Activated CD8-positive, alpha-beta memory T cell treated with anti-CD3 and anti-CD28 coated beads, Interleukin-2, amount 50 U/mL, for 24 hours (primary cell): Measurements from ENCODE around the gene TJP3.

Experiments used
- DNase-seq: peaks from one replicate; pipeline ENCODE4 v3.0.0-alpha.2; 2020; ENCODE audit errors: extremely low read depth

The TJP3 gene

DNA sequence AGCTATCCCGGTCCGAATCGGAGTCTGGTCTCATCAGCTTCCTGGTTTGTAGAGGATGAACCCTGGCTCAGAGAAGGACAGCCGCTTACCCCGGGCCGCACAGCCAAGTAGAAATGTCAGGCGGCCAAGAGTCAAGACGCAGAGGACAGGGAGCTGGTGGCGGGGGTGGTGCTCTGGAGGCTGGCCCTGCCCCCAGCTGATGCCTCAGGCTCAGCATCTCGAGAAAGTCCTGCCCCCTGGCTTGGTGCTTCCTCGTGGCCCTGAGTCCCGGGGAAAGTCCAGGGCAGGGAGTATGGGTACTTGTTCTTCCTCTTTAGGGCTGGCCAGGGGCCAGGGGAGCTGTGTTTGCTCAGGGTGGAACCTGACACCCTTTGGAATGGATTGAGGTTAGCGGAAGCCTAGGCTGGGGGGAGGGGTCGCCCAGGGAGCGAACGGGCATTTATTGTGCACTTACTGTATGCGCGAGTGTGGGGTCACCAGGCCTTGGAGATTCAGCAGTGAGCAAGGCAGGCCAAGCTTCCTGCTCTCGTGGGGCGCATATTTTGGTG lies 2.2 kb downstream of the TJP3 start:
- no peak for DNase-seq

DNA sequence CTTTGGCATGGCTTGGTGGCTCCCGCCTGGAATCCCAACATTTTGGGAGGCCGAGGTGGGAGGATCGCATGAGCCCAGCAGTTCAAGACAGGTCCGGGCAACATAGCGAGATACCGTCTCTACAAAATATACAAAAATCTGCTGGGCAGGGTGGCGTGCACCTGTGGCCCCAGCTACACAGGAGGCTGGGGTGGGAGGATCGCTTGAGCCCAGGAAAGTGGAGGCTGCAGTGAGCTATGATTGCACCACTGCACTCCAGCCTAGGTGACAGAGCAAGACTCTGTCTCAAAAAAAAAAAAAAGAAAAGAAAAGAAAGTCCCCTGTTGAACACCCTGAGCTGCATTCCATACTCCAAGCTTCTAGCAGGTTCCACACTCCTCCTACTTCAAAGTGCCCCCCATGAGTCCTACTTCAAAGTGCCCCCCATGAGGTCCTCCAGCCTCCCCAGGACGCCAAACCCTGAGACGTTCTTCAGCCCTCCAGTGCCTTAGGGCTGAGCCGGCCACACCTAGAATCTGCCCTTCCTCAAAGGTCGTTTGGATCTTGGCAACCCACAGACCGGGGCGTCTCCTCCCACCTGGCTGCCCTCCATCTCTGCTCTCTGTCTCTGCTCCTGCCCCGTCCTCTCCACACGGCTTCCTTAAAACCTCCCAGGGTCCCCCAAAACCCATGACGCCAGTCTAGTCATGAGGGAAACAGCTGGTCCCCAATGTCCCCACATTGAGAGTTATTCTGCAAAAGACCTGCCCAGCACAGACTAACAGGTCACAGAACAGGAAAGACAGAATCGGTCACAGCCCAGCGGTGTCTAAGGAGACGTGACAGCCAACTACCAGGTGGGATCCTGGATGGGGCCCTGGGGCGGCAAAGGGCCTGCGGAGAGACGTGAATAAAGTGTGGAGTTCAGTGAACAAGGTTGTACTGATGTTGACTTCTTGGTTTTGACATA lies 4.8 kb downstream of the TJP3 start:
- no peak for DNase-seq

DNA sequence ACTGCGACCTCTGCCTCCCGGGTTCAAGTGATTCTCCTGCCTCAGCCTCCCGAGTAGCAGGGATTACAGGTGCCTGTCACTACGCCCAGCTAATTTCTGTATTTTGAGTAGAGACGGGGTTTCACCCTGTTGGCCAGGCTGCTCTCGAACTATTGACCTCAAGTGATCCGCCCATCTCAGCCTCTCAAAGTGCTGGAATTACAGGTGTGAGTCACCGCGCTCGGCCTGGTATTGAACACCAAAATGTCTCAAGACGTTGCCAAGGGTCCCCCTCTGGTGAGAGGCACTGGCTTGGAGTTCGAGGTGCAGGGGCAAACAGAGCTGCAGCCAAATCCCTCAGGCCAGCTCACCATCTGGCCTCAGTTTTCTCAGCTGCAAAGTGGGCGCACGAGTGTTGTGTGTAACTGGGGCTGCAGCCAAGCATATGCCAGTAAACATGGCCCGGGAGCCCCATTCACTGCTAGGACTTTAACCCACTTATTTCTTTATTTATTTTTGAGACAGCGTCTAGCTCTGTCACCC lies 8.0 kb downstream of the TJP3 start:
- no peak for DNase-seq

DNA sequence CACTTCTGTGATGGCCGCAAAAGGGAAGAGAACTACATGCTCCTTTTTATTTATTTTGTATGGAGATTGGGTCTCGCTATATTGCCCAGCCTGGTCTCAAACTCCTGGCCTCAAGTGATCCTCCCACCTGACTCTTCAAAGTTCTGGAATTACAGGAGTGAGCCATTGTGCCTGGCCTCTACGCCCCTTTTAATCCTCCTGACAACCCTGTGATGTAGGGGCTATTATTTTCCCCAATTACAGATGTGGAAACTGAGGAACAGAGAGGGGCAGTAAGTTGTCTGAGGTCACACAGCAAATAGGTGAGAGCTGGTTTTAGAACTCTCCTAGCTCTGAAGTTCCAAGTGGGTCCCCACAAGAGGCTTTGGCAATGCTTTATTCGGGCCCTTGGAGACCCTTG lies 11.7 kb downstream of the TJP3 start:
- no peak for DNase-seq

DNA sequence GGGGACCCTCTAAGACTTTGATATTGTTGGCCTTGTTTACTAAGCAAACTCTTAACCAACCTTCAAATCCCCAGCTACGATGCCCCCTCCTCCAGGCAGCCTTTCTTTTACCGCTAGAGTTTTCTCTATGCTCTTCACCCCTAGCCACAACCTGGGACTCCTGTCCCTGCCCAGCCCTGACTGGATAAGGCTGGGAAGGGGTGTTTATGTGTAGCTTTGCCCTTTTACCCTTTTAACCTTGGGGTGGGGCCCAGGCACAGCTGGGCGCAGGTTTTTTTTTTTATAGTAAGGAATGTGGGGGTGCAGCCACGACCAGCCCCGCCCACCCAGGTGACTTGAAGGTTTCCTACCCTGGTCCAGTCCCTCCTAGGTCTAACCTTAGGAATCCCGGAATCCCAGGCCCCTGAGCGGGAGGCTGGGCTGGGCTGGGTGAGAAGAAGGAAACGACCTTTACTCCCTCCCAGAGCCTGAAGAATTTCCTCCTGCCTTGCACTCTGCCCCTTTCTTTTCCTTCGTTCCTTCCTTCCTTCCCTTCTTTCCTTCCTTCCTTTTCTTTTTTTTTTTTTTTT lies 12.2 kb downstream of the TJP3 start:
- no peak for DNase-seq

DNA sequence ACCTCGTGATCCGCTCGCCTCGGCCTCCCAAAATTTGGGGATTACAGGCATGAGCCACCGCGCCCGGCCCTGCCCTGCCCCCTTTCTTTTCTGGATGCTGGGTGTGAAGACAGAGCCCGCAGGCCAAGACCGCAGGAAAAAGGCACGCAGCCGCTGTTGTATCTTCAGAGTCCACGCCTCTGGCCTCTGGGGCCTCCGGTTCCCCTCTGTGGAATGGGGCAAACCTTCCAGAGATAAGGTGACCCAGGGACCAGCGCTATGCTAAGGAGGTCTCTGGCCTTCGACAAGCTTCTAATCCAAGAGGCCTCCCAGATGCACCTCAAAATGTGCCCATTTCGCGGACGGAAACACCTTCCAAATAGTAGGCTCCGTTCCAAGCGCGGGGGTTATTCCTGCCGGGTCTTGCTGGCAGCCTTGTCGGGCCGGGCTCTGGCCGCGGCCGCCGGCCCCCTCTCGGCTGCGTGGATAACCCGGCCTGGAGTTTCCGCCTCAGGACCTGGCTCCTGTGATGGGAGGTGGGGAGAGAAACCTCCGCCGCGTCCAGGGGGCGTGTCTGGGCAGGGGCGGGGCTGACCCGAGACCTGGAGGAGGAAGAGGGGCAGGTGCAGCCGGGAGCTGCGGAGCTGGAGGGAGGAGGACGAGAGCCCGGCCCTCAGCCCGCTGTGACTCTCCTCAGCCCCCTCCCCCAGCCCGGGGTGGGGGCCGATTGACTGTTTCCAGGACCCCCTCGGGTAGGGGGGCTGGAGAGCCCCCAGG lies 13.1 kb downstream of the TJP3 start:
- peak; percentile 75 for DNase-seq

DNA sequence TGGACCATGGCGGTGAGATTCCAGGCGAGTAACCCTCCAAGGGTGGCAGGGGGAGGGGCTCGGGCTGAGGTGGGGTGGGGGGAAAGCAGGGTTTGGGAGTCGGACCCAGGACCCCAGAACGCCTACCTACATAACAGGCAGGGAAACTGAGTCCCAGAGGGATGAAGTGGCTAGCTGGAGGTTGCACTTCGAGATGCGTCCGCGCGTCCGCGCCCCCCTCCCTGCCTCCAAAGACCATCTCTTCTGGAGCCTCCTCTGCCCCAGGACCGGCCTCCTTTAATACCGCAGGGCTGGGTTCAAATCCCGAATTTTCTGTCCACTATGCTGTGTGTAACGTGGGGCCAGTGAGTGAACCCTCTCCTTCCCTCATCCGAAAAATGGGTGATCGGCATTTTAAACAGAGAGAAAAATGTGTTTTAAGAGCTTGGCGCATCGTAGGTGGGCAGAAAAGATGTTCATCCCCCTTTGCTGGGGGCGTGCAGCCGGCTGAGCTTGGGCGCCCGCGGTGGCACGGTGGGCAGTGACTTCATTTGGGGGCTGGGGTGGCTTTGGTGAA lies 13.8 kb downstream of the TJP3 start:
- no peak for DNase-seq

DNA sequence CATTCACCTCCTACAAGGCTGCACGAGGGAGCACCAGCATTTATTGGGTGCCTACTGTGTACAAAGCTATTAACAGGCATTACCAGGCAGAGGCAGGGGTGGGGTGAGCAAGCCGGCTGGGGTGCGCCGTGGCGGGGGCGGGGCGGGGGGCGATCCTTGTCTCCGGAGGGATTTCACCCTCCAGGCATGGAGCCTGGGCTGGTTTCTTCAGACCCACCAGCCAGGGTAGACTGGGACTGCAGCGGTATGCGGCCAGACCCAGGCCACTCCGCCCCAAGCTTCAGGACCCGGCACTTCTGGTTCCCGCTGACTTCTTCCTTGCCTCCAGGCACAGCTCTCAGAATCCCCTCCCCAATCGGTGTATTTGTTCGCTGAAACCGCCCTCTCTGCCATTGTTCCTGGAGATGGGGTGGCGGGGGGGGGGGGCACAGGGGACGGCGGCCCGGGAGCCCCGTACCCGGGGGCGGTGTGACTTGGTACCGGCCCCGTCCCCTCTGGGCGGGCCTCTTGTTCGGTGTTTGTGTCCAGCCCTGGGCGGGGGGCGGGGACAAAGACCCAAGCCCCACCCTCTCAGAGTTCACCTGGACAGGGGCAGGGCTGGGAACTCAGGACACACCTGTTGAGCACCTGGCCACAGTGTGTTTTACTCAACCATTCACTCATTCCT lies 14.4 kb downstream of the TJP3 start:
- no peak for DNase-seq

DNA sequence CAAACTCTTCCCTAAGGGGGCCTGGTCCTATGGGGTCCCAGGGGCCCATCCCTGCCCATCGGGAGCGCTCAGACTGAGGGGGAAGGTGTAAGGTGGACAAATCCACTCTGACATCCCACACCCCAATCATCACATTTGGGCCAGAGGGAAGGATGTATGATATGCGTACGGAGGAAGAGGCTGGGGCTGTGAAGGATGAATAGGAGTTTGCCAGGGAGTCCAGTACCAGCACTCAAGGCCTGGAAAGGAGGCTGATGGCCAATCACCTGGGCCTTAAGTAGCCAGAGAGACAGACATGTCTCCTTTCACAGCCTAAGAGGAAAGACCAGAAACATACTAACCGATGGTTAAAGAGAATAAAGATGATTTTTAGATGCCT lies 14.9 kb downstream of the TJP3 start:
- DNase-seq: no peak

DNA sequence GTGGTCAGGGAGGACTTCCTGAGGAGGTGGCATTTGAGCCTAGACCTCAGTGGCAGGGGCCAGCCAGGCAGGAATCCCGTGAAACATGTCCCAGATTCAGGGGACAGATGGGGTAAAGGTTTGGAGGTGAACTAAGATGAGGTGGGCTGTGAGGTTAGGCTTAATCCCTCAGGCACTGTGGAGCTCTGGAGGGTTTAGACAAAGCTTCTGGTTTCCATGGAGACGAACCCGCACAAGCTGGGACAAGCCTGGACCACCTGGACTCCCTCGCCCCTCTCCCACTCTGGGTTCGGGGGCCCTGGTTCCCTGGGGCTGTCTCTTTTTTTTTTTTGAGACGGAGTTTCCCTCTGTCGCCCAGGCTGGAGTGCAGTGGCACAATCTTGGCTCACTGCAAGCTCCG lies 15.7 kb downstream of the TJP3 start:
- no peak for DNase-seq

DNA sequence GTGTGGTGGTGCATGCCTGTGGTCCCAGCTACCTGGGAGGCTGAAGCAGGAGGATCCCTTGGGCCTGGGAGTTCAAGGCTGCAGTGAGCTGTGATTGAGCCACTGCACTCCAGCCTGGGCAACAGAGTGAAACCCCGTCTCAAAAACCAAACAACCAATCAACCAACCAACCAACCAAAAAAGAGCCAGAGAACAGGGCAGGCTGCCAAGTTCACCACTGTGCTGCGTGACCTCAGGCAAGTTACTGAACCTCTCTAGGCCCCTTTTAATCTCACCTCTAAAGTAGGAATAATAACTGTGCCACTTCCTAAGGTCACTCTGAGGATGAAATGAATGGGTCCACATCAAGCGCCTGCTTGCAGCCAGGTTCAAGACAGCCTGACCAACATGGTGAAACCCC lies 16.9 kb downstream of the TJP3 start:
- DNase-seq: no peak

DNA sequence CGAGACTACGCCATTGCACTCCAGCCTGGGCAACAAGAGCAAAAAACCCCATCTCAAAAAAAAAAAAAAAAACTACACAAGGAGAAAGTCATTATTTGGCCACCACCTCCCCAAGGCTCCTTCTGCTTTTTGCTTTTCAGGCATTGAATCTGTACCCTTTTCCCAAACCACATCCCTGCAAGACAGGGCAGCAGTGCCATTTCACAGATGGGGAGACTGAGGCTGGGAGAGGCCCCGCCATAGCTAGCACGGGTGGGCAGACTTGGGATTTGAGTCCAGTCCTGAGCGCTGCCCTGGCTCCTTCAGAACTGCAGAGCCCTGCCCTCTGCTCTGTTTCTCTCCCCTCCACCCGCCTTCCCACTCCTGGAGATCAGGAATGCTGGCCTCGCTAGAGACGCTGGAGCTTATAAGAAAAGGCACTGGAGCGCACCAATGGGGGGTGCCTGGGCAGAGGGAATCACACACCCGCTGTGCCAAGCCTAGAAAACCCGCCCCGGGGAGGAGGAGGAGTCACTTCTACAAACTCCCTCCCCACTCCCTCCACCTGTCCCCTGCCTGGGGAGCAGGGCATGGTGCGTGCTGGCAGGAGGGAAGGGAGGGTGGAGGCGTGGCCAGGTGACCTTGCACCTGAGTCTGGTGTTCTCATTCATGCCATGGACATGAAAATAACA lies 17.6 kb downstream of the TJP3 start:
- no peak for DNase-seq

DNA sequence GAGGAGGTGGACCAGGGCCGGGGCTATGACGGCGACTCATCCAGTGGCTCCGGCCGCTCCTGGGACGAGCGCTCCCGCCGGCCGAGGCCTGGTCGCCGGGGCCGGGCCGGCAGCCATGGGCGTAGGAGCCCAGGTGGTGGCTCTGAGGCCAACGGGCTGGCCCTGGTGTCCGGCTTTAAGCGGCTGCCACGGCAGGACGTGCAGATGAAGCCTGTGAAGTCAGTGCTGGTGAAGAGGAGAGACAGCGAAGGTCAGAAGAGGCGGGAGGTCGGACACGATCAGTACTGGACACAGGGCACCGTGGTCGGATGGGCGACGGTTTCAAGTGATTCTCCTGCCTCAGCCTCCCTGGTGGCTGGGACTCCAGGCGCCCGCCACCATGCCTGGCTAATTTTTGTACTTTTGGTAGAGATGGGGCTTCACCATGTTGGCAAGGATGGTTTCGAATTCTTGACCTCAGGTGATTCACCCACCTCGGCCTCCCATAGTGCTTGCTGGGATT lies 22.3 kb downstream of the TJP3 start:
- DNase-seq: no peak

DNA sequence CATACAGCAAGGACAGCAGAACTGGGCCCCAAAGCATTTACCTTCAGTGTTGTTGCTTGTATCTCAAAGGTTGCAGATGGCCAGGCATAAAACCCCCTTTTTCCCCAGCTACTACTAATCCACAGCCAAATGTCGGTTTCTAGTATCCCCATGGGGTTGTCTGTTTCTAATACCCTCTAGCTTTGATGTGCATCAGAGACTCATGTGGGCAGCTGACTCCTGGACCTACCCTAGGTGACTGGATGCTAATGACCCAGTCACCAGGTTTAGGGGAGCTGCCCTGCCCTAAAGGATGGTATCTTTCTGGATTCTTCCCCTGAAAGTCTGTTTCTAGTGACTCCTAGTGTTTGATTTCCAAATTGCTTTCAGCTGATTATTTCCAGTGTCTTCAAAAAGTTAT lies 23.9 kb downstream of the TJP3 start:
- no peak for DNase-seq

DNA sequence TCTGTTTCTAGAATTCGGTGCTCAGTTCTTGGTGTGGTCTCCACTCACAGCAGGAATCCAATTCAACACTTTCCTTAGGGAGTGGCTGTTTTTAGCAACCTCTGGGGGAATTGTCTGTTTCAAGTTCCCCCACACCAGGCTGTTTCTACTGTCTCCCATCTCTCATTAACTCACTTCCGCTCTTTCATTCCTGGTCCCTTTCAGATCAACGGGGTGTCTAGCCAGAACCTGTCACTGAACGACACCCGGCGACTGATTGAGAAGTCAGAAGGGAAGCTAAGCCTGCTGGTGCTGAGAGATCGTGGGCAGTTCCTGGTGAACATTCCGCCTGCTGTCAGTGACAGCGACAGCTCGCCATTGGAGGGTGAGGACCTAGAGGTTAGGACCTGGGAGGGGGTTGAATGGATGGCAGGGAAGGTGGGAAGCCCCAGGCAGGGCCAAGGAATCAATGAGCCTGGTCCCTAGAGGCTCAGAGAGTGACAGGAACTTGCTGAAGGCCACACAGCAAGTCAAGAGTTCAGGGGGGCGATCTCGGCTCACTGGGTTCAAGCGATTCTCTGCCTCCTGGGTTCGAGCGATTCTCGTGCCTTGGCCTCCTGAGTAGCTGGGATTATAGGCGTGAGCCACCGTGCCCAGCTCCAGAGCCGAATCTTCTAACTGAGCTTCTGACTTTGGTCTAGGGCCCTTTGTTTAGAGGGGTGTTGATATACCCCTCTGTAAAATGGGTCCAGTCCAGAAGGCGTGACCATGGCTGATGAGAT lies 25.5 kb downstream of the TJP3 start:
- DNase-seq: no peak

DNA sequence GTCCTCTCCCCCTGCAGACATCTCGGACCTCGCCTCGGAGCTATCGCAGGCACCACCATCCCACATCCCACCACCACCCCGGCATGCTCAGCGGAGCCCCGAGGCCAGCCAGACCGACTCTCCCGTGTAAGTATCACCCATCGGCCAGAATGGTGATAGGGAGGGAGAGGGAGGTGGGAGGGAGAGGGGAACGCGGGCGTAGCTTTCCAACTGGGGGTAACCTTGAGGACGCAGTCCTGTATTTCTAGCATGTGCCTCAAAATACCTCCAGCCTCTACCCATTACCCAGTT lies 26.1 kb downstream of the TJP3 start:
- no peak for DNase-seq

DNA sequence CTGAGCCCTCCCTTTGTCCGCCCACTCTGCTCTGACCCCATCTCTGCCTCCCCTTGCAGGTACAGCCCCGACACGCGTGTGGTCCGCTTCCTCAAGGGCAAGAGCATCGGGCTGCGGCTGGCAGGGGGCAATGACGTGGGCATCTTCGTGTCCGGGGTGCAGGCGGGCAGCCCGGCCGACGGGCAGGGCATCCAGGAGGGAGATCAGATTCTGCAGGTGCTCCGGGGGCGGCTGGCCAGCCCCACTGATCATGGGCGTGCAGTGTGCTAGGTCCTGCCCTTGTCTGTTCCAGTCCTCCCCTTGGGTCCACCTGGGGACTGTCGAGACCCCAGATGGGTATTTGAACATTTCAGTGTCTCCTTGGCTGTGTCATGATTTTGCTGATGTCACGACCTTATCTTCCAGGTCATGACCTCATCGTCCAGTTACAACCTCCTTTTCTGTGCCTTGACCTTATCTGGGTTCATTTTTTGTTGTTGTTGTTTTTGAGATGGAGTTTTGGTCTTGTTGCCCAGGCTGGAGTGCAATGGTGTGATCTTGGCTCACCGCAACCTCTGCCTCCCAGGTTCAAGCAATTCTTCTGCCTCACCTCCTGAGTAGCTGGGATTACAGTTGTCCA lies 28.0 kb downstream of the TJP3 start:
- DNase-seq: no peak

DNA sequence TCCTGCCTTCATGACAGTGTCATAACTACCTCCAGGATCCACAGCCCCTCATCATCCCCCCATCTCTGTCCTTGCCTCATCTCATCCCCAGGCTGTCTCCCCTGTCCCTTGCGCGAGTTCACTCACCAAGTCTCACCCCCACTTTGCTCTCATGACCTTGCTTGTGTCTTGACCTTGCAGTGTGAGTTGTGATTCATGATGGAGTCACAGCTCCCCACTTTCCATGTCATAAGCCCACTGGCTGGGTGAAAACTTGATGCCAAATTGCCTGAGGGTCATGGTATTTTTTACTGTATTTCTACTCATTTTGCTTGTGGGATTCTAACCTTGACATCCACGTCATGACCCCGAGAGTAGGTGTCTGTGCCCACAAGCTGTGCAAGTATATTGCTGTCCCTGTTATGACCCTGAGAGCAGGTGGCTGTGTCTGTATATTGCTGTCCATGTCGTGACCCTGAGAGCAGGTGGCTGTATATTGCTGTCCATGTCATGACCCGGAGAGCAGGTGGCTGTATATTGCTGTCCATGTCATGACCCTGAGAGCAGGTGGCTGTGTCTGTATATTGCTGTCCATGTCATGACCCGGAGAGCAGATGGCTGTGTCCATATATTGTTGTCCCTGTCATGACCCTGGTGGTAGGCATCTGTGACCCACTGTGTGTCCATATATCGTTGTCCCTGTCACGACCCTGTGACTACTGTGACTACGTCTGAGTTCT lies 29.5 kb downstream of the TJP3 start:
- DNase-seq: no peak
